ENCODE measurements around the gene RBM48.
"Not testable (repeated sequence)": the region's sequence is repeated elsewhere in the genome, so short reads cannot be mapped to it uniquely, and the experiment has no call there.

The RBM48 gene

GRCh38 chr7:92545116-92545515 lies 16.5 kb downstream of the RBM48 start:
- not testable (repeated sequence) for DNase-seq (ENCODE audit: low spot score)

GRCh38 chr7:92546856-92547497 lies 18.4 kb downstream of the RBM48 start:
- DNase-seq (ENCODE audit: low spot score) = no peak

GRCh38 chr7:92547579-92547978 lies 19.0 kb downstream of the RBM48 start:
- DNase-seq (ENCODE audit: low spot score) = no peak

- DNase-seq (ENCODE audit: low spot score) = no peak
Observed at GRCh38 chr7:92550194-92550593, 21.6 kb downstream of the RBM48 start.

- DNase-seq (ENCODE audit: low spot score) = no peak
Observed at GRCh38 chr7:92557249-92557648, 28.7 kb downstream of the RBM48 start.

GRCh38 chr7:92557808-92558362 lies 29.3 kb downstream of the RBM48 start:
- no peak for DNase-seq (ENCODE audit: low spot score)

- DNase-seq (ENCODE audit: low spot score) = no peak
Observed at GRCh38 chr7:92560602-92561001, 32.0 kb downstream of the RBM48 start.

GRCh38 chr7:92563345-92563744 lies 34.8 kb downstream of the RBM48 start:
- DNase-seq (ENCODE audit: low spot score) = no peak

GRCh38 chr7:92567460-92567859 lies 38.9 kb downstream of the RBM48 start:
- DNase-seq (ENCODE audit: low spot score) = peak; percentile 74

- DNase-seq (ENCODE audit: low spot score) = no peak
Observed at GRCh38 chr7:92569137-92569536, 40.5 kb downstream of the RBM48 start.

- DNase-seq (ENCODE audit: low spot score) = no peak
Observed at GRCh38 chr7:92576296-92576695, 47.7 kb downstream of the RBM48 start.

GRCh38 chr7:92582948-92583347 lies 54.4 kb downstream of the RBM48 start:
- DNase-seq (ENCODE audit: low spot score) = no peak

GRCh38 chr7:92584953-92585352 lies 56.4 kb downstream of the RBM48 start:
- no peak for DNase-seq (ENCODE audit: low spot score)

- peak; percentile 19 for DNase-seq (ENCODE audit: low spot score)
Observed at GRCh38 chr7:92586403-92586802, 57.8 kb downstream of the RBM48 start.

GRCh38 chr7:92586841-92587240 lies 58.2 kb downstream of the RBM48 start:
- no peak for DNase-seq (ENCODE audit: low spot score)

Data from hepatic stellate cell (primary cell).